ENCODE data around the gene OR10D3. TPM values are rescaled to one million over a fixed set of nuclear protein-coding genes. Genes with fewer than 3 reads are reported as not detected.
"Not testable (repeated sequence)": the region's sequence is repeated elsewhere in the genome, so short reads cannot be mapped to it uniquely, and the experiment has no call there.

Gene OR10D3
- not detected for polyA plus RNA-seq

GRCh38 chr11:124183068-124183467, at the start of gene OR10D3:
TSS of gene OR10D3 (plus strand) at chr11:124183345. CDS start at chr11:124185270, 1,925 bp downstream.
- H3K27ac ChIP-seq (ENCODE audit: low read depth, low read length): no peak within 1 kb of the TSS
- WGBS, 3 donors: 29 to 39% (median 36%) methylated on average over 3 of the region's 3 CpGs

- no peak overlapping the region for H3K27ac ChIP-seq (ENCODE audit: low read depth, low read length)
- 79 to 93% (median 92%) methylated on average over 2 of the region's 2 CpGs for WGBS, 3 donors
Measured at GRCh38 chr11:124143034-124143433, 40.1 kb upstream of the OR10D3 start.

- 87 to 89% (median 89%) methylated on average over 2 of the region's 2 CpGs for WGBS, 3 donors
- H3K27ac ChIP-seq (ENCODE audit: low read depth, low read length): no peak overlapping the region
Measured at GRCh38 chr11:124147951-124148350, 35.2 kb upstream of the OR10D3 start.

GRCh38 chr11:124150684-124151083, 32.5 kb upstream of the OR10D3 start:
- WGBS, 3 donors: 48 to 77% (median 56%) methylated on average over 5 of the region's 5 CpGs
- no peak overlapping the region for H3K27ac ChIP-seq (ENCODE audit: low read depth, low read length)

- no peak overlapping the region for H3K27ac ChIP-seq (ENCODE audit: low read depth, low read length)
- 84 to 96% (median 91%) methylated on average over 3 of the region's 3 CpGs for WGBS, 3 donors
Measured at GRCh38 chr11:124152770-124153407, 30.3 kb upstream of the OR10D3 start.

- 75 to 83% (median 78%) methylated on average over 2 of the region's 2 CpGs for WGBS, 3 donors
- H3K27ac ChIP-seq (ENCODE audit: low read depth, low read length): no peak overlapping the region
Measured at GRCh38 chr11:124153821-124154220, 29.3 kb upstream of the OR10D3 start.

GRCh38 chr11:124159481-124159880, 23.7 kb upstream of the OR10D3 start:
- no peak overlapping the region for H3K27ac ChIP-seq (ENCODE audit: low read depth, low read length)

- no peak overlapping the region for H3K27ac ChIP-seq (ENCODE audit: low read depth, low read length)
- 60 to 81% (median 72%) methylated on average over 5 of the region's 5 CpGs for WGBS, 3 donors
Measured at GRCh38 chr11:124160986-124161385, 22.2 kb upstream of the OR10D3 start.

- WGBS, 3 donors: 36 to 62% (median 61%) methylated on average over 7 of the region's 7 CpGs
- H3K27ac ChIP-seq (ENCODE audit: low read depth, low read length): no peak overlapping the region
Measured at GRCh38 chr11:124167826-124168231, 15.3 kb upstream of the OR10D3 start.

GRCh38 chr11:124168796-124169195, 14.3 kb upstream of the OR10D3 start:
- H3K27ac ChIP-seq (ENCODE audit: low read depth, low read length): no peak overlapping the region

- 80 to 100% methylated on average over 1 to 2 of the region's 12 CpGs; no CpG with 5 or more reads in 1 of the 3 donors for WGBS, 3 donors
- H3K27ac ChIP-seq (ENCODE audit: low read depth, low read length): not testable (repeated sequence)
Measured at GRCh38 chr11:124170315-124170714, 12.8 kb upstream of the OR10D3 start.

GRCh38 chr11:124170801-124171586, 12.2 kb upstream of the OR10D3 start:
- 92 to 94% (median 94%) methylated on average over 21 to 36 of the region's 40 CpGs for WGBS, 3 donors
- H3K27ac ChIP-seq (ENCODE audit: low read depth, low read length): no peak overlapping the region

- H3K27ac ChIP-seq (ENCODE audit: low read depth, low read length): no peak overlapping the region
- WGBS, 3 donors: 83 to 89% (median 83%) methylated on average over 6 of the region's 6 CpGs
Measured at GRCh38 chr11:124172101-124172500, 11.0 kb upstream of the OR10D3 start.

- H3K27ac ChIP-seq (ENCODE audit: low read depth, low read length): no peak overlapping the region
- WGBS, 3 donors: 91 to 95% (median 94%) methylated on average over 1 of the region's 1 CpG
Measured at GRCh38 chr11:124172599-124172998, 10.5 kb upstream of the OR10D3 start.

GRCh38 chr11:124174001-124174583, 9.1 kb upstream of the OR10D3 start:
- 31 to 41% (median 35%) methylated on average over 4 of the region's 4 CpGs for WGBS, 3 donors
- no peak overlapping the region for H3K27ac ChIP-seq (ENCODE audit: low read depth, low read length)

GRCh38 chr11:124176925-124177715, 6.0 kb upstream of the OR10D3 start:
- 55 to 92% (median 59%) methylated on average over 5 of the region's 5 CpGs for WGBS, 3 donors
- H3K27ac ChIP-seq (ENCODE audit: low read depth, low read length): no peak overlapping the region

GRCh38 chr11:124179310-124179709, 3.8 kb upstream of the OR10D3 start:
- H3K27ac ChIP-seq (ENCODE audit: low read depth, low read length): no peak overlapping the region
- 36 to 46% (median 45%) methylated on average over 1 of the region's 1 CpG for WGBS, 3 donors

- H3K27ac ChIP-seq (ENCODE audit: low read depth, low read length): no peak overlapping the region
- WGBS, 3 donors: 59 to 87% (median 71%) methylated on average over 2 of the region's 2 CpGs
Measured at GRCh38 chr11:124190298-124191139, 7.4 kb downstream of the OR10D3 start.

All from adipose tissue (tissue), 3 donors.